ENCODE data around the gene CMBL.
"Not testable (repeated sequence)": the region's sequence is repeated elsewhere in the genome, so short reads cannot be mapped to it uniquely, and the experiment has no call there.

Gene CMBL

DNA sequence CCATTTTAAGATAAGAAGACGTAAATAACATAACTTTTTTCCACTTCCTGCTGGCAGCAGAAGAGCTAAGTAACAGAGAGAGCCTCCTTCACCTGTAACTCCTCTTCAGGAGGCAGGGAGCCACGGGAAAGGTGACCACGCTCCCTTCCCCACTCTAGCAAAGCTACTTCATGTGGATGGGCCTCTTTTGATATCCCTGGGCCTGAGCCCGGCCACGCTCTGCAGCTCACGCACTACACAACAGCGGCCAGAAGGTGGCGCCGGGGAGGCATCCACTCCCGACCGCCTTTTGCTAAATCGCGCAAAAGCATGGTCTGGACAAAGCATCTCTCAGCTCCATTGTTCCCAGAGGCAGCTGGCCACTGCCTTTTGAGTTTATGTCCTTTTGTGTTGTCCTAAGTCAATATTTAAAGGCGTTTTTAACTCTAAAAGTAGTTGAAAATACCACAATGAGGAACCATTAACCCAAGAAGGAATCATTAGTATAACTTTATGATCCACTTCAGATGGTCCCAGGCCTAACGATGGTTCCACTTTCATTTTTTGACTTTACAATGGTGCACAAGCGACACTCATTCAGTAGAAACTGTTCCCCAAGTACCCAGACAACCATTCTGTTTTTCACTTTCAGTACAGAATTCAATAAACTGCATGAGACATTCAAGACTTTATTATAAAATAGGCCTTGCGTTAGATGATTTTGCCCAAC, 23.6 kb downstream of the CMBL start:
- DNase-seq = peak; percentile 43 to 78 (median 64)

DNA sequence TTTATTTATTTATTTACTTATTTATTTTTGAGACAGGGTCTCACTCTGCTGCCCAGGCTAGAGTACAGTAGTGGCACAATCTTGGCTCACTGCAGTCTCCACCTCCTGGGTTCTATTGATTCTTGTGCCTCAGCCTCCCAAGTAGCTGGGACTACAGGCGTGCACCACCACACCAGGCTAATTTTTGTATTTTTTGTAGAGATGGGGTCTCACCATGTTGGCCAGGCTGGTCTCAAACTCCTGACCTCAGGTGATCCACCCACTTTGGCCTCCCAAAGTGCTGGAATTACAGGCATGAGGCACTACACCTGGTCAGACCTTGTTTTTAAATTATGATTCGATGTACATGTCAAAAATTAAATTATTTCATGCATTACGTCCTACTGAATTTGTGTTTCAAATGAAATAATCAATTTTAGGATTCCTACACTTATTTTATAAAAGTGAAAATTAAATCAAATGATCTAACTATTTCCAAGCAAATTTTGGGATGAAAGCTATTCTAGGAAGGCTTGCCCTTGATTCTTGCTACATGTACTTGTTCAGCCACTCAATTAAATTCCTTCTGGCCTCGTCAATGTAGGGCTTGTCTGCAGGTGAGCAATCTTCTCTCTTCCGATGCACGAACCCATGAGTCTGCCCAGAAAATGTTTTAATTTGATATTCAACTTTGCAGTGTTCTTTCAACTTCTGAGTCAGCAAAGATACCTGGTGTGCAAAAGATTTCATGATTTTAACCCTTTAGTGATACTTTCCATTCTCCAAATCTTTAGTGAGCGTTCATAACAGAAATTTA, 27.6 kb downstream of the CMBL start:
- DNase-seq = no peak

DNA sequence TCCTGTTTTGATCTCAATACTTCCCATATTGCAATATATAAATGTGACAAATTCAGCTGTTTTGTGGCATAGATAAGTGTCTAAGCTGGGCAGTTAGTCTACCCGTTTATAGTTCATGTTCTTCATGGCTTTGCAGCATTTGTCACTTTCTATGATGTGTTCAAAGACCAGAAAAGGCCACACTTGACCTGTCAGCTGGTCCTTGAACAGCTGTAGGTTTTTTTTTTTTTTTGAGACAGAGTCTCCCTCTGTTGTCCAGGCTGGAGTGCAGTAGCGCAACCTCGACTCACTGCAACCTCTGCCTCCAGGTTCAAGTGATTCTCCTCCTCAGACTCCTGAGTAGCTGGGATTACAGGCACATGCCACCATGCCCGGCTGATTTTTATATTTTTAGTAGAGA, 28.4 kb downstream of the CMBL start:
- DNase-seq = no peak

DNA sequence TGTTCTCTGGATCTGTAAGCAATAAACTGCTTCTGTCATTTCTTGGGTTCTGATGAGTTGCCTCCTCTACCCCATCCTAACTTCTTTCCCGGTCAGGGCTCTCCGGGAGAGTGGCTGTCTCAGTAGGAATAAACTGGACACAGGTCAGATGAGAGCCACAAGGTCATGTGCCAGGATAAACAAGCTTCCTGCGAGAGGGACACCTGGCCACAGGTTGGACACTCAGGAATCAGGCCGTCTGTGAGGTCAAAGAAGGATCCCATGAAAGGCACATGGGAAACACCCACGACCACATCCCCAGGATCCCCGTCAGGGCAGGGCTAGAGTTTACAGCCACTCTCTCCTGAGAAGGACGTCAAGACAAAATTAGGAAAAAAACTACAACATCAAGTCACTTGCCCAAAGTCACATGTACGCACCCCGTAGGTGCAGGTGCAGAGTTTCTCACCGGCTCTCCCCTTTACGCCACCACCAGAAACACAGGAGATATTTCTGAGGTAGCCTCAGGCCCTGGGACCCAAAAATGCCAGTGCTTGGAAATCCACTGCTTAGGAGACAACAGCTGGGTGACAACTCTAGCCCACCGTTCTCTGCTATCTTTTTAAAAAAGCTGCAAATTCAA, 28.9 kb downstream of the CMBL start:
- no peak for DNase-seq

GRCh38 chr5:10277773-10278630, 29.7 kb downstream of the CMBL start:
- DNase-seq = no peak

- no peak for DNase-seq
Observed at GRCh38 chr5:10276691-10277090, 31.0 kb downstream of the CMBL start.

DNA sequence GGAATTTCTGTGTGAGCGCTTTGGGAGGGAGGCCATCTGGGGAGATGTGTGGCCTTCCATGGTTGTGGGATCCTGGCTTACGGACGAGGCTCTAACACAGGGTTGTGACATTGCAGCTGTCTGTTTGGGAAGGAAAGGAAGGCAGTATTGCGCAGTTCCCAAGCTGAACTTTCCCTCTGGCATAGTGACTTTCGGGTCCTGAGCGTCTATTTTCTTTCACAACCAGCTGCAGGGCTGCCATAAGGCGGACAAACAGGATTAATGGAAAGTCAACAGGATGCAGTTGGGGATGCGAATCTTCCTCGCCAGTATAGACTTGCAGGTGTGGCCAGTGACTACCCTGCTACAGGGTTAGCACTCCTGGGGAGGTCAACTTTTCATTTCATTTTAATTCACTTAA, 31.7 kb downstream of the CMBL start:
- no peak for DNase-seq

DNA sequence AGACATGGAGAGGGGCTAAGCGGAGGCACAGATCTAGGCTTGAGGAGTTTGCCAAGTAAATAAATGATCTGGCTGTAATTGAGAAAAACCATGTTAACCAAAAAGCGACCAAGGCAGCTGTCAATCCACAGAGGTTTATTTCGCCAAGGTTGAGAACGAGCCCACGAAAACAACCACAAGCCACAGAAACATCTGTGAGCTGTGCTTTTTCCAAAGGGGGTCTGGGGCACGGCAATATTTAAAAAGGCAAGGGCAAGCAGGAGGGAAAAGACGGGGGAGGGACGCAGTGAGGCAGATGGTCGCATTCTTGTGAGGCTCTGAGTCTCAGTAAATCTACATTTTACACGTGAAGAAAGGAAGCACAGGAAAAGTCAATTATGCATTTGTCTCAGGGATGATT, 32.2 kb downstream of the CMBL start:
- no peak for DNase-seq

DNA sequence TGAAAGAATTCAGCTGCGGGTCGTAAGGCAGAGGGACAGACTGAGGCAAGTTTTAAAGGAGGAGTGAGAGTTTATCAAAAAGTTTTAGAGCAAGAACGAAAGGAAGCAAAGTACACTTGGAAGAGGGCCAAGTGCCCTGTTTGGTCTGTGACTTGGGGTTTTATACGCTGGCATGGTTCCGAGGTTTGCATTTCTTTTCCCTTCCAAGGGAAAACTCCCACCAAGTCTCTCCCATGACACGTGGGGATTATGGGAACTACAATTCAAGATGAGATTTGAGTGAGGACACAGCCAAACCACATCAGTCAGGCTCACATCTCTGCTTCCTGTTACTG, 34.9 kb downstream of the CMBL start:
- not testable (repeated sequence) for DNase-seq

- no peak for DNase-seq
Observed at GRCh38 chr5:10272053-10272874, 35.4 kb downstream of the CMBL start.

GRCh38 chr5:10268100-10268499, 39.6 kb downstream of the CMBL start:
- DNase-seq = no peak

GRCh38 chr5:10266839-10267238, 40.9 kb downstream of the CMBL start:
- no peak for DNase-seq

DNA sequence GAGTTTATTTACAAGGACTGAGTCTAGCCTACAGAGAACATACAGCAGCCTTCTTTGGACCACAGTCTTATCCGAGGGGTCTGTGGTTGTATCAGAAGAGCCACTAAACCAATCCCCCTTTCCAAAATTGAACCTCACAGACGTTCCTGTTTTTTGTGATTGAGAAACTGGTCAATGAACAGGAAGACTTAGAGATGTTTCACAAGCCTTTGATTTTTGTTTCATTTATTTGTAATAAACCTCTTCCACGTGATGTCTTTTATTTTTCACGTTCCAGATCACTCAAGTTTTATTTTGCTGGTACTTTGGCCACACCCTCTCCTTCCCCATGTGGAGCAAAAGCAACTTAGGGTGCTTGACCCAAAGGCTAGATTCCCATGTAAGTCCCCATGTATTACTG, 41.6 kb downstream of the CMBL start:
- DNase-seq = no peak

GRCh38 chr5:10265245-10266109, 42.2 kb downstream of the CMBL start:
- DNase-seq = no peak

DNA sequence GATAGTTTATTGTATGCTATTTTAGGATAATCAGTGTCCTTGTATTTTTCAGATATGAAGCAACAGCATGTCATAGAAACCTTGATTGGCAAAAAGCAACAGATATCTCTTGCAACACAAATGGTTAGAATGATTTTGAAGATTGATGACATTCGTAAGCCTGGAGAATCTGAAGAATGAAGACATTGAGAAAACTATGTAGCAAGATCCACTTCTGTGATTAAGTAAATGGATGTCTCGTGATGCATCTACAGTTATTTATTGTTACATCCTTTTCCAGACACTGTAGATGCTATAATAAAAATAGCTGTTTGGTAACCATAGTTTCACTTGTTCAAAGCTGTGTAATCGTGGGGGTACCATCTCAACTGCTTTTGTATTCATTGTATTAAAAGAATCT, 43.1 kb downstream of the CMBL start:
- DNase-seq = no peak

GRCh38 chr5:10262995-10263394, 44.7 kb downstream of the CMBL start:
- no peak for DNase-seq

DNA sequence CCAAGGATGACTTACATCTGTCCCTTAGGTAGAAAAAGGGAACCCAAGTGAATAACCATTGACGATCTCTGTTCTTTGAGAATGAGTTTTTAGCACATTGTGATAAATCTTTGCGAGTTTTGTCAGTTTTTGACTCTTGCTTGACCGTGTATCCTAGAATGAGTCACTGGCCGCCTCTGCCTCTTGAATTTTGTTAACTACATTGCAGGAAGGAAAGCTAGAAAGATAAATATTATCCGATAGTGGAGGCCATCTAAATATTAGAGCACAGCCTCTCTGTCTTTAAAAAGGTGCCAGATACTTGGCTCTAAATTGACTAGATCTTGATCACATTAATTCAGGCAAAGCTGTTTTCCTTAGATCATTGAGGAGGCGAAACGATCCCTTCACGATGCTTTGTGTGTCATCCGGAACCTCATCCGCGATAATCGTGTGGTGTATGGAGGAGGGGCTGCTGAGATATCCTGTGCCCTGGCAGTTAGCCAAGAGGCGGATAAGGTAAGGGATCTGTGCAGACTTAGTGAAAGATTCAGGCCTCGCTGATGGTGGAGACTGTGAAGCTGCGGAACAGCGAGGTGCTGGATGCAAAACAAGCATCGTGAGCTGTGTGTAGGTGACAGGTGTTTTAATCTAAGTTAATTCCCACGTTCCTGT, 45.5 kb downstream of the CMBL start:
- no peak for DNase-seq

GRCh38 chr5:10261065-10261464, 46.6 kb downstream of the CMBL start:
- no peak for DNase-seq

- no peak for DNase-seq
Observed at GRCh38 chr5:10259899-10260298, 47.8 kb downstream of the CMBL start.

DNA sequence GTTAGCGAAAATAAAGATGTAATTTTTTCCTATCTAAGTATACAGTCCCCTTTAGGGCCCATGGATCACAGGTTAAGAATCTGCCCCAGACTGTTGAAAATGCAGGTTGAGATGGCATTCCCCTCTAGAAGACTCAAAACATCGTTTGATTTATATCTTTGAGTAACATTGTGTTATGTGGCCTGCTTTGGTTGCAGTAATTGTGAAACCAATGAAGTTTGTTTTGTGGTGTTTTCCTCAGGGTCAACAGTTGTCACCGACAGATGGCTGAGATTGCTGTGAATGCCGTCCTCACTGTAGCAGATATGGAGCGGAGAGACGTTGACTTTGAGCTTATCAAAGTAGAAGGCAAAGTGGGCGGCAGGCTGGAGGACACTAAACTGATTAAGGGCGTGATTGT, 49.8 kb downstream of the CMBL start:
- DNase-seq = peak in 1 of 5 experiments; percentile 82

GRCh38 chr5:10254686-10255085, 53.0 kb downstream of the CMBL start:
- peak in 1 of 5 experiments; percentile 43 for DNase-seq
